PC-9 (cell line): Measurements from ENCODE around the gene GDF2. TPM values are rescaled to one million over a fixed set of nuclear protein-coding genes. Genes with fewer than 3 reads are reported as not detected.

Source experiments
- BruUV-seq: library from RNA; stranded (reverse); fragments of 400-500 nt; replicated peaks from 2 replicates; lab custom pipeline; 2021; lab: Mats Ljungman, UMichigan
- CTCF ChIA-PET: fragments of 300-600 bp; sonication (Branson Sonifier 250); formaldehyde crosslinking; loops from one replicate; lab custom pipeline; 2022; ENCODE audit warnings: antibody characterized with exemption; lab: Charles Lee
- POLR2A ChIA-PET: fragments of 300-600 bp; sonication (Branson Sonifier 250); formaldehyde crosslinking; loops from one replicate; lab custom pipeline; 2022; ENCODE audit warnings: antibody characterized with exemption; ENCODE audit not compliant: unreplicated experiment; lab: Charles Lee
- DNase-seq, 2 experiments: peaks; one replicate each; pipeline versions ENCODE4 v3.0.0 to v3.0.0-alpha.2; 2015 to 2022; ENCODE audit warnings: mixed read lengths in 1 of 2
- H2AFZ ChIP-seq: fragments of 200-600 bp; sonication (generic); 2 replicates; pipeline ENCODE4 v1.8.1; 2017; ENCODE audit warnings: antibody characterized with exemption
- H3F3A ChIP-seq: fragments of 200-600 bp; sonication (generic); 2 replicates; pipeline ENCODE4 v1.8.1; 2017; ENCODE audit warnings: antibody characterized with exemption, mild to moderate bottlenecking, low read depth; ENCODE audit not compliant: insufficient read depth
- H3K27ac ChIP-seq: fragments of 200-600 bp; sonication (generic); 2 replicates; pipeline ENCODE4 v1.6.1; 2016; ENCODE audit warnings: mixed run types
- H3K27me3 ChIP-seq: fragments of 200-600 bp; sonication (generic); 2 replicates; pipeline ENCODE4 v1.6.1; 2016; ENCODE audit warnings: low read depth, mixed run types; ENCODE audit not compliant: insufficient read depth
- H3K36me3 ChIP-seq: fragments of 200-600 bp; sonication (generic); 2 replicates; pipeline ENCODE4 v1.6.1; 2016; ENCODE audit warnings: low read depth, mixed run types
- H3K4me1 ChIP-seq: fragments of 200-600 bp; sonication (generic); replicated peaks from 2 replicates; pipeline ENCODE4 v1.6.1; 2016; ENCODE audit warnings: mixed run types; ENCODE audit not compliant: insufficient read depth
- H3K4me2 ChIP-seq: fragments of 200-600 bp; sonication (generic); 2 replicates; pipeline ENCODE4 v1.6.1; 2017; ENCODE audit warnings: mixed run types
- H3K4me3 ChIP-seq: fragments of 200-600 bp; sonication (generic); 2 replicates; pipeline ENCODE4 v1.6.1; 2016; ENCODE audit warnings: mixed run types
- H3K79me2 ChIP-seq: fragments of 200-600 bp; sonication (generic); 2 replicates; pipeline ENCODE4 v1.6.1; 2017; ENCODE audit warnings: low read depth, mixed run types
- H3K9me2 ChIP-seq: fragments of 200-600 bp; sonication (generic); 2 replicates; pipeline ENCODE4 v1.8.1; 2017; ENCODE audit warnings: mild to moderate bottlenecking; ENCODE audit not compliant: insufficient read depth
- H3K9me3 ChIP-seq: fragments of 200-600 bp; sonication (generic); 2 replicates; pipeline ENCODE4 v1.8.1; 2016; ENCODE audit warnings: low read depth; ENCODE audit not compliant: insufficient read depth
- H4K20me1 ChIP-seq: fragments of 200-600 bp; sonication (generic); 2 replicates; pipeline ENCODE4 v1.8.1; 2017; ENCODE audit not compliant: insufficient read depth
- EZH2 ChIP-seq: fragments of 200-600 bp; sonication (generic); IDR thresholded peaks from 2 replicates; pipeline ENCODE4 v1.8.0; 2017; ENCODE audit warnings: antibody characterized with exemption, low read depth
- intact Hi-C: fragments of 100-400 bp; cut with micrococcal nuclease; formaldehyde crosslinking; loops from one replicate; pipeline ENCODE4 v1.10.0; 2022; ENCODE audit not compliant: unreplicated experiment
- total RNA-seq: library from RNA; stranded (reverse); gene quantifications from 2 replicates; pipeline ENCODE4 v1.2.3, GENCODE V29; 2021
- TF ChIP-seq, protein P1 (sequence below): fragments of 200-600 bp; sonication (generic); conservative IDR thresholded peaks from 2 replicates; pipeline ENCODE4 v1.6.1; 2017; ENCODE audit warnings: mixed run types, antibody characterized with exemption, mild to moderate bottlenecking, moderate library complexity

GDF2 gene
- total RNA-seq, 1 experiment from 2014 or later: not detected

DNA sequence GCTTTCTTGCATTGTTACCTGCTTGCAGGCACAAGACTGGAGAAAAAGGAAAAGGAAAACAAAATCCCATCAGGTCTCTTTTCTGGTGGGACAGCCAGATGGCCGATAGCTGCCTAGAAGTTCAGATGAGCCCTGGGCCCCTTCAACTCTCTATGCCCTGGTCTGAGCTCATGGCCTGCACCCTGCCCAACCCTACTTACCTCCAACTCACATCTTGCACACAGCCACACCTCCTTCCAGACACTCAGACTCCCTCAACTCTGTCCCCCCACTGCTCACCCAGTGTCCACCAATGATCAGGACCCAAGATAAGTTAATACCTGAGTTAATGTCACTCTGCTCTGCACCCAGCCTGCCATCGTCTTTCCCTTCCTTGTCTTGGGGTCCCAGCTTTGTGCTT lies 36.8 kb downstream of the GDF2 start:
- Histone ChIP-seq H3K36me3 (no peaks in the 10 kb centered on the region), H3K27ac (no peak overlapping the region), H4K20me1 (no peaks in the 10 kb centered on the region), H2AFZ (no peak overlapping the region), H3K4me2 (no peak overlapping the region), H3K27me3 (no peaks in the 10 kb centered on the region), H3K79me2 (no peaks in the 10 kb centered on the region), H3K9me2 (no peaks in the 10 kb centered on the region), H3K4me1 (peaks cover 33% of the 10 kb centered on the region), H3K9me3 (no peaks in the 10 kb centered on the region), H3F3A (peaks cover 17% of the 10 kb centered on the region), H3K4me3 (no peak overlapping the region)
- ChIA-PET CTCF (no interaction called here), POLR2A (interaction anchor here (0.6 kb wide), 1 partner anchor 28 kb away, joined by 3 read pairs; no protein-coding TSS in a partner anchor)
- intact Hi-C loops: no loop called here
- no TSS peak for BruUV-seq
- no peak for DNase-seq
- TF ChIP-seq EZH2: no peak
- TF ChIP-seq, protein P1, sequence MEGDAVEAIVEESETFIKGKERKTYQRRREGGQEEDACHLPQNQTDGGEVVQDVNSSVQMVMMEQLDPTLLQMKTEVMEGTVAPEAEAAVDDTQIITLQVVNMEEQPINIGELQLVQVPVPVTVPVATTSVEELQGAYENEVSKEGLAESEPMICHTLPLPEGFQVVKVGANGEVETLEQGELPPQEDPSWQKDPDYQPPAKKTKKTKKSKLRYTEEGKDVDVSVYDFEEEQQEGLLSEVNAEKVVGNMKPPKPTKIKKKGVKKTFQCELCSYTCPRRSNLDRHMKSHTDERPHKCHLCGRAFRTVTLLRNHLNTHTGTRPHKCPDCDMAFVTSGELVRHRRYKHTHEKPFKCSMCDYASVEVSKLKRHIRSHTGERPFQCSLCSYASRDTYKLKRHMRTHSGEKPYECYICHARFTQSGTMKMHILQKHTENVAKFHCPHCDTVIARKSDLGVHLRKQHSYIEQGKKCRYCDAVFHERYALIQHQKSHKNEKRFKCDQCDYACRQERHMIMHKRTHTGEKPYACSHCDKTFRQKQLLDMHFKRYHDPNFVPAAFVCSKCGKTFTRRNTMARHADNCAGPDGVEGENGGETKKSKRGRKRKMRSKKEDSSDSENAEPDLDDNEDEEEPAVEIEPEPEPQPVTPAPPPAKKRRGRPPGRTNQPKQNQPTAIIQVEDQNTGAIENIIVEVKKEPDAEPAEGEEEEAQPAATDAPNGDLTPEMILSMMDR: no peak

DNA sequence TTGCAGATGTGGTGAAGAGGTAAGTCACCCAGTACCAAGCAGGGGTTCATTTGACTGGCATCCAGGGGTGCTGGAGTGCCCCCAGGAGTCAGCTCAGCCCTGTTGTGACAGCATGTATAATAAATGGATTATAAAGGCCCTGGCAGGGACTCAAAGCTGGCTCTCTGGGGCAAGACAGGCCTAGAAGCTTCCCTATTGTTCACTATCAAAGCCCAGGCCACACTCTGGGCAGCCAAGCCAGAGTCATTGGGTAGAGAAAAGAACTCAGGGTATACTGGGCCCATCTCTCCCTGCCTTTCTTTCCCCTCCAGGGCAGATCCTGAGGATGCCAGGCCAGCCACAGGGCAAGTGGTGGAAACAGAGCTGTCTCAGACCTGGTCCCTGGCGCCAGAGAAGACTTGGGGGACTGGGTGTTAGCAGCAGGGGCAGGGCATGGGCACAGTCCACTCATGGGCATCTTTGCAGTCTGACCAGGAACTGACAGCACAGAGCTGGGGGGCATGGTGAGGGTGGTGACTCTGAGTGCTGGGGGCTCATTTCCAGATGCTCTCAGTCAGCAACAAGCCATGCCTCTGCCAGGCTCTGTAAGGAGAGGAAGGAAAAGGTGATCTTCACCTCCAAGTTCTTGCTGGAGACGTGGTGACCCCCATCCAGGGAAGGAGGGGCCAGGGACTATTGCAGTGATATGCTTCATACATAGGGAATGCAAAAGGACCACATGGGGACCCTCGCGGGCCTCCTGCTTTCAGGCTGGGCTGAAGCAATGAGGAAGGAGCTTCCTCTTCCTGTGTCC lies 37.6 kb downstream of the GDF2 start:
- H3K27me3 ChIP-seq: no peaks in the 10 kb centered on the region
- H3K4me1 ChIP-seq: peaks cover 40% of the 10 kb centered on the region
- no peak overlapping the region for H2AFZ ChIP-seq
- DNase-seq: no peak
- ChIA-PET POLR2A (no interaction called here), CTCF (no interaction called here)
- H4K20me1 ChIP-seq: no peaks in the 10 kb centered on the region
- H3K9me3 ChIP-seq: no peaks in the 10 kb centered on the region
- H3K9me2 ChIP-seq: no peaks in the 10 kb centered on the region
- intact Hi-C loops: loop anchor here (5.0 kb wide), 1 partner anchor 62 kb away; no protein-coding TSS in a partner anchor
- no peak overlapping the region for H3K27ac ChIP-seq
- no peaks in the 10 kb centered on the region for H3K36me3 ChIP-seq
- peaks cover 19% of the 10 kb centered on the region for H3F3A ChIP-seq
- no peaks in the 10 kb centered on the region for H3K79me2 ChIP-seq
- no peak overlapping the region for H3K4me3 ChIP-seq
- H3K4me2 ChIP-seq: no peak overlapping the region
- no TSS peak for BruUV-seq
- TF ChIP-seq, protein P1: no peak
- TF ChIP-seq EZH2: no peak

DNA sequence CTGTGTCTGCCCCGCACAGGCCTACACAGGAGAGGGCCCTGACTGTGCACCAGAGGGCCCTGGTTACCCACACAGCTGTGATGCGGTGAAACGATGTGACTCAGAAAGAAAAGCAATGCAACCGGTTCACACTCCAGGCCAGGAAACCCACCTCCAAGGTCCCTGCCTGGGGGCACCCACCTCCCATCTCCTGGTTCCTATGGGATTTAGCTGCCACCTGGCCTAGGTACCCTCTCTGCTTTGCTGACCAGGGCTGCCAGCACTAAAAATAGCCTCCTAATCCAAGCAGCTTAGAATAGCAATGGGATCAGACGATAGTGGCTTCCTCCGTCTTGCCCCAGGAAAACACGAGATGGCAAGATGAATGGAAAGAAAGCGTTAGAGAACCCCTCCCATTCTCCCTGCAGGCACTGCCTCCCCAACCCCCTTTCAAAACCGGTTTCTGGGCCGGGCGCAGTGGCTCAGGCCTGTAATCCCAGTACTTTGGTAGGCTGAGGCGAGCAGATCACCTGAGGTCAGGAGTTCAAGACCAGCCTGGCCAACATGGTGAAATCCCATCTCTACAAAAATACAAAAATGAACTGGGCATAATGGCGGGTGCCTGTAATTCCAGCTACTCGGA lies 38.3 kb downstream of the GDF2 start:
- no TSS peak for BruUV-seq
- Histone ChIP-seq H2AFZ (no peak overlapping the region), H3K4me3 (no peak overlapping the region), H3K79me2 (no peaks in the 10 kb centered on the region), H3K4me2 (no peak overlapping the region), H3K36me3 (no peaks in the 10 kb centered on the region), H3K4me1 (peaks cover 43% of the 10 kb centered on the region), H3F3A (peaks cover 19% of the 10 kb centered on the region), H3K9me2 (no peaks in the 10 kb centered on the region), H3K27me3 (no peaks in the 10 kb centered on the region), H3K9me3 (no peaks in the 10 kb centered on the region), H4K20me1 (no peaks in the 10 kb centered on the region), H3K27ac (no peak overlapping the region)
- intact Hi-C loops: loop anchor here (5.0 kb wide), 1 partner anchor 62 kb away; no protein-coding TSS in a partner anchor
- TF ChIP-seq, protein P1: no peak
- TF ChIP-seq EZH2: no peak
- ChIA-PET CTCF (no interaction called here), POLR2A (no interaction called here)
- no peak for DNase-seq
